Stomach (tissue), 4 donors: Measurements from ENCODE around the gene NMUR2.

Source experiments
- CTCF ChIP-seq, 7 experiments: fragments of 450-650 bp in 4 of 7; fragments of 200-600 bp in 3 of 7; sonication (generic) in 3 of 7; IDR thresholded peaks; one replicate each; pipeline ENCODE4 v1.5.1; 2016 to 2019; ENCODE audit warnings: antibody characterized with exemption in 7 of 7, control low read depth in 2 of 7, mild to moderate bottlenecking in 1 of 7
- EP300 ChIP-seq: sonication (generic); formaldehyde crosslinking; IDR thresholded peaks from one replicate; pipeline ENCODE4 v1.6.1; 2017; ENCODE audit warnings: antibody characterized with exemption
- POLR2A ChIP-seq, 4 donors: fragments of 450-650 bp; IDR thresholded peaks; one replicate each; pipeline ENCODE4 v1.6.1; 2016; ENCODE audit warnings: antibody characterized with exemption in 4 of 4, control low read depth in 2 of 4, mild to moderate bottlenecking in 1 of 4, moderate library complexity in 1 of 4
- POLR2AphosphoS5 ChIP-seq, 3 donors: sonication (generic); formaldehyde crosslinking; IDR thresholded peaks; one replicate each; pipeline ENCODE4 v1.6.1; 2016; ENCODE audit warnings: antibody characterized with exemption in 3 of 3

- no peak for TF ChIP-seq POLR2A (IDR thresholded peaks at IDR 0.05)
- TF ChIP-seq POLR2AphosphoS5 (IDR thresholded peaks at IDR 0.05): no peak
- no peak for TF ChIP-seq EP300
- TF ChIP-seq CTCF (IDR thresholded peaks at IDR 0.05): no peak
Observed at GRCh38 chr5:152367554-152367953, 37.5 kb downstream of the NMUR2 start.
